Measurements from ENCODE around the gene CDH9.
"Not testable (repeated sequence)": the region's sequence is repeated elsewhere in the genome, so short reads cannot be mapped to it uniquely, and the experiment has no call there.

Gene CDH9

DNA sequence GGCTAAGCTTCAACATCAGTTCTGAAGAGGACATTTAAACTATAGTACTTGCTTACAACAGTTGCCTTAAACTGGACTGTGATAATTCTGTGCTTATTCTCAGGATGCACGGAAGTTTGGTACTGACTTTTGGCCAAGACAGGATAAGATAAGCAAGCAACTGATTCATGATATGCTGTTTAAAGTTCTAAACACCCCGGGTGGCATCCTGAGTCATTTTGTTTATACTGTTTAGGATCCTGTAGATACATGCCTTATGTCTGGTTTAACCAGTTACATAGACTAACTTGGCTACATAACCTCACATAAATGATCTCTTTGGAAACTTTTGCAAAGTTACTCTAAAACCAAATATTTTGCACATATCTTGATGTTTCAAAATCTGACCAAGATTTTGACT lies 95.9 kb downstream of the CDH9 start:
- DNase-seq, result no peak

DNA sequence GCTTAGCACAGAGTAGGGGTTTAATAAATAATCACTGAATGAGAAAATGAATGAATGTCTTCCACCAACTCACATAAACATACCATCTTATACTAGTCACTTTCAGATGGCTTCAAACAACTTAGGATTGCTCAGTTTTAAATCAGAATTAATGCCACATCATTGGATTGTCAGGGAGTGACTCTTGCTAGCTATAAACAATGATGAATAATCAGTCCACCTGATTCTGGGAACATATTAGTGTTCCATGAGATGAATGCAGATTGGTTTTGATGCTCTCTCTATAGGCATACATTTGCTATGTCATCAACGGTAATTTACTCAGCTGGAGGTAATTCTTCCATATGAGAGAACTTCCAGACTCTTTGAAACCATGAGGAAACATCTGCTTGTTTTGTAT lies 97.4 kb downstream of the CDH9 start:
- no peak for DNase-seq

DNA sequence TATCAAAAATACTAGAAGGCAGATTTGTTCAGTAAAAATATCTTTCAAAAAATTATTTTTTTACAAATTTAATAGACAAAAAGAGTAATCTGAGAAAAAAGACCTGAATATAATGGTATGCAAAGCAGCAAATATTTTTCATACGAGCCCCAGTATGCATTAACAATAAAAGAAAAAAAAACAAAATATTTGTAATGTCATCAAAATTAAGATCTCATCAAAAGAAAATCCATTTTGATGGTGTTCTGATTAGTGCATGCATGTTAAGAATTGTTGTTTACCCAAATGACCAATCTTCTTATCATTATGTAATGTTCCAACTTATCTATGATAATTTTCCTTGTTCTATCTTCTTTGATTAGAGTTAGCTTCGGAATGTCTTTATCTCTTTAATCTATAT lies 106.1 kb downstream of the CDH9 start:
- no peak for DNase-seq

DNA sequence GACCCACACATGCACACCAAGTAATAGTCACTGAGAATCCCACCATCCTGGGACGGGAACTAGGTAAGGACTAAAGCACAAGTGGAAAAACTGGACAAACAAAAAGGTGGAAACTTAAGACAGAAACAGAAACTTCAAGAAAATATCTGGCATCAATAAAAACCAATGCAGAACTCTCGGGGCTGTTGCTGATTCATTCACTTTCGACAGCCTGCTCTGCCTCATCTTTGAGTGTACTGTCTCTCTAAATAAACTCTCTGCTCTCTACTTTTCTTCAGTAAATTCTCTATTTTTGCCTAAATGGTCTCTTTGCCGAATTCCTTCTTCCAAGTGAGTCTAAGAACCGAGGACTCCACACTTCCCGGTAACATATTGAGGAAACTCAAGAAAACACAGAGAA lies 116.9 kb downstream of the CDH9 start:
- DNase-seq, result no peak

DNA sequence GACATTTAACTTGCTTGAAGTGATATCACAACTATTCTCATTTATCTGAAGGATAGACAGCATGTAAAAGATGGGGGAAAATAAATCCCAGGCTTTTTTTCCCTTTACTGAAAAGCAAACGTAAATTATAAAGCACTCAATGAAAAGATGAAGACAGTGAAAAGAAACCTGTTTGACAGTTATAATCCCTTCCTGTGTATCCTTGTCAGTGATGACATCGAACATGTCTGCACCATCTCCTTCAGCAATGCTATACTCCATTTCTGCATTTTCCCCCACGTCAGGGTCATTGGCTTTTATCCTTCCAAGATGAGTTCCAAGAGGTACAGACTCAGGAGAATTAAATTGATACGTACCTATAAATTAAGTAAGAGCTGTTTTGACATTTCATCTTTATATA lies 134.9 kb downstream of the CDH9 start:
- no peak for DNase-seq

DNA sequence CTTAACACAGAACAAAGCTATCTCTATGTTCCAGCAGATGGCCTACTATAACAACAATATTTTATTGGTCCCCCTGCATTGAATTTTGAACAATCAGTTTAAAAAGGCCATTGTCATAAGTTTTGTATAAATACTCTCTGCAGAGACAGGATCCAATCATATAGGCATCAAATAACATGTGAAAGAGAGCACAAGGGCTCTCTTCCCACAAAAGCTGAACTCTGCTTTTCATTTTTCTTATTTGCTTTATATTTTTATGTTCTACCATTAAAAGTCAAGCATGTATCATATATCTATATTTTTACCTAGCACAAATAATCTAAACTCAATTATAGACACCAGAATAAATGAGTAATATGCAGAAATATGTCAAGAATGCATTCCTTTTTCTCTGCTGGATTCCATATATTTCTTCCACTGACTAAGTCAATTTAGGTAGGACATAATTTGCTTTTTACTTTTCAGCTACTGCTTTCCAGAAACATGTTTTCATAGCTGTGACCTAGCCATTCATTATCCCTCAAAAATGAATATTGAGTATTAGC lies 143.6 kb downstream of the CDH9 start:
- no peak for DNase-seq

DNA sequence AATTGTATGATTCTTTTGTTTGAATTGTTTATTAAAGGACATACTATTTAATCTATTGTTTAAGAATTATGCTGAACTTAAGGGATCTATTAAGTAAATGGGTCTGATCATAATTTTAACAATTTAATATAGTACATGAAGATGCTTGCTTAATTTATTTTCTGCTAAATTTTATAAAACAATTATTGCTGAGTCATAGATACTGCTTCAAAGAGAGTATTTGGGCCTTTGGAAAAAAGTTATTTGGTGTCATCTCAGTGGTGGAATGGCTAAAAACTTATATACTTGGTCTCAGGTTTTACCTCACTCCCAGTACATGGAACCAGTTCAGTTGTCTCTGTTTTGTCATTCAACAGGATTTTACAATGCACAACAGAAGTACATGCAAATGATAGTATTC lies 145.3 kb downstream of the CDH9 start:
- no peak for DNase-seq

DNA sequence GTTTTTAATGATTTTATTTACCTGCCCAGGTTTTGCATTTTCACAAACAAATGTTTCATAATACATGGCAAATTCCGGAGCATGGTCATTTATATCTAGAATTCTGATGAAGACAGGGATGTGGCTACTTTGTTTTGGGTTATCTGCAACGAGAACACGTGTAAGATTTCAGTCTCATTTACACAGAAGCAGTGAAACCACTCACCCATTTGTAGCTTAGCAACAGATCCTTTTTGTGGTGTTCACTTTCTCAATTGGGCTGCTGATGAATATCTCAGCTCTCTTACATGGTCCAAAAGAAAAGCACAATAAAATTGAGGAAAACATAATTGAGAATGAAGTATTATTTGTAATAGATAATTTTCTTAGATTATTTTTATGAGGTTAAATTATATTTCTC lies 148.6 kb downstream of the CDH9 start:
- peak; percentile 2 for DNase-seq

DNA sequence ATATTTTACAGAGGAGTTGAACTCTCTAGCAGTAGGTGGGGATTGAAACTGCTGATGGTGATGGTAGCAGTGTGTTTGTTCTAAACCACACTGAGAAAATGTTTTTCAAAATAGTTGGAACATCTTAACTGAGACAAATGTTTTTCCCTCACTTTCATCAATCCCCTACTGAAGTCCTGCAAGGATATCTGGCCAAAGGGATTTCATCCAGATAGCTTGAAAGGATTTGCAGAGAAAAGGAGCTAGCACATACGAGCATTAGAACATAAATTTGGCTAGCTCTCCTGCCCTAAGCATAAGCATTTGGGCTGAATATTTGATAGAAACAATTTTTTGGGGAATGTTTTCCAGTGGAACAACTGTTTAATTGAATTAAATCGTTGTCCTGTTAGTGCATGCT lies 153.9 kb downstream of the CDH9 start:
- DNase-seq, result no peak

DNA sequence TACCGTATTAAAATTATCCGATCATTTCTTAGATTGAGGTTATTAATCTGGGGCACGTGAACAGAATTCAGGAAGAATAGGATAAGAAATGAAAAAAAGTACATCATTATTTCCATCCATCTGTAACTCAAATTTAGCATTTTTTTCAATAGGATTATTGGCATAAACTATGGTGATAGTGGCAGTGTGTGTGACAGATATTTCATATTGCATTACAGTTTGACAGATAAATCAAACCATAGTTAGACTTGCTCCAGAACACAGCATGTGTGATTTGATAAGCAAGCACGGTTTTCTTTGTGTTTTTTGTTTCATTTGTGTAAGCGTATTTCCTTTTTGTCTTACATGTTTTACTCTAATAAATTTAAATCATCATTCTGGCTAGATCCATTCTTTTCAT lies 155.0 kb downstream of the CDH9 start:
- DNase-seq, result no peak

DNA sequence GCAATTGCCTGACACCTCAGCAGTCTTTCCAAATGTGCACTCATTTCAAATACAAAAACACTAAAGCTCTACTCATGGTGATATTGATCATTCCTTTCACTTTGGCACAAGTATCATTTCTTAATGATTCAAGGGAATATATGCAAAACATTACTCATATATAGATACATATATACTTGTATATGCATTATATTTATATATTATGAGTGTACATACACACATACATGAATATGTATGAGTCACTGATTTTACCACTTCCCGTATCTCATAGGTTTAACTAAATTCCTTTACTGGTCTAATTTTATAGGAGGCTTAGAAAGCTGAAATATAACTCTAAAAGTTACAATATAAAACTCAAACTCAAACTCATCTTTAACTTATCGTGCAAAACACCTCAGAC lies 156.5 kb downstream of the CDH9 start:
- DNase-seq, result no peak

DNA sequence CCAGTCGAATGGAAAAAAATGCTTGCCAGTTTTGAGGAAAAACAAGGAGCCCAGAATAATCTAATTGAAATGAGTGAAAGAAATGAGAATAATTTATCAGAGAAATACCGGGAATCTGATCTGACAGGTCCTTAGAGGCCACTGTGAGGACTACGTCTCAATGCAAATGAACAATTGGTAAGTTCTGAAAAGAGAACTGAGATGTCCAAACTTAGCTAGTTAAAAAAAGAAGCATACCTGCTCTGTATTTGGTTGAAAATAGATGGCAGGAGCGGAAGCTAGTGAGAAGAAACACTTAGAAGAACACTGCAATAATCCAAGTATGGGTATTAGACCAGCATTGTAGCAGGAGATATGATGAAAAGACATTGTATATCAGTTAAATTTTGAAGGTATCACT lies 161.2 kb downstream of the CDH9 start:
- DNase-seq, result no peak

DNA sequence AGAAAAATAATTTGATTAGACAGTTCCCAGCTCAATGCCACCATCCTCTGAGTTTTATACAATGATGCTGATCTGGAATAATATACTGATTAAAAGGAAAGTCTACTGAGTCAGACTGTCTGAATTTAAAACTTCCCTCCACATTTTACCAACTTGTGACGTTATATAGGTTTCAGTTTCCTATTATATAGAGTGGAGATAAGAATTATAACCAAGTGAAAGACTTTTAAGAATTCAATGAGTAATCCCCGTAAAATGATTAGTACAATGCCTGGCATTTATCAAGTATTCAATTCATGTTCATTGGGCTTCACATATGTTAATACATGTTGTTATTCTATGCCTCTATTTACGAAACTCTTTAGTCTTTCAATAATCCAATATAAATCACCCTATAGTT lies 166.0 kb downstream of the CDH9 start:
- no peak for DNase-seq

DNA sequence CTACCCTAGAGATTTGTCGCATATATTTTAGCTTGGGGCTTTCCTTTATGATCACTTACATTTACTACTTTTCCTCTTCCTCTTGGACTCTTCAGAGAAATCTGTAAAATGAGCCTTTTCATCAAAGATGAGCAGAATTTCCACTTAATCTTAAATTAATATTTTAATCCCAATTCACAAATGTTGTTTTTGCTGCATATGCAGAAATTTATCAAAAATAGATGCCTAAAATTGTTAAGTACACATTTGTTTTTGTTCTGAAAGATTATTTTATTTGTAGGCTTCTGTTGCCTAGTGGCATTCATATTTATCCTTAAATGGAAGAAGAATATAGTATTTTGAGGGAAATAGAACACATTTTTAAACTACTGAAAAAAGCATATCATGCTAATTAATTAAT lies 168.6 kb downstream of the CDH9 start:
- DNase-seq, result no peak

DNA sequence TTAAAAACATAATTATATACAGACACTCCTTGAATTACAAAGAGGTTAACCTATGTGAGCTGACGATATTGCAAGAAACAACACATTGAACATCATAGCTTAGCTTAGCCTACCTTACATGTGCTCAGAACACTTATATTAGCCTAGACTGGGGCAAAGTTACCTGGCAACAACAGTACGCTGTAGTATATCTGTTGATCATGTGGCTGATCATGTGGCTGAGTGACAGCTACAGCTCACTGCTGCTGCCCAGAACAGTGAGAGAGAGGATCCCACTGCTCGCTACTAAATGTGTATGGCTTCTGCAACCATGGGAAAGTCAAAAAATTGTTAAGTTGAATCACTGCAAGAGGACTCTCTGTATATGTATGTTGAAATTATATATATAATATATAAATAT lies 169.9 kb downstream of the CDH9 start:
- no peak for DNase-seq

DNA sequence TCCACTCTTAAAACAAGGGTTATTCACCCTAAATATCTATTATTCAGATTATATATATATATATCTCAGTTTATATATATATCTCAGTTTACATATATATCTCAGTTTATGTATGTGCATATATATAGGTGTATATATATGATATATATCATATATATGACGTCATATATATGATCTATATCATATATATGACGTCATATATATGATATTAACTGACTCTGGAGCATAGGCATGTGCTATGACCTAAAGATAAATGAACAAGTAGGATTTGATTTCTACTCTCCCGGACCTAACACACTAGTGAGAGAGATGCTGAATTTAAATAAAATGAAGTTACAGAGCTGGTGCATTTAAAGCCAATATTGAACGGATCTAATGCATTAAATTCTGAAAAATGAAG lies 174.3 kb downstream of the CDH9 start:
- no peak for DNase-seq

DNA sequence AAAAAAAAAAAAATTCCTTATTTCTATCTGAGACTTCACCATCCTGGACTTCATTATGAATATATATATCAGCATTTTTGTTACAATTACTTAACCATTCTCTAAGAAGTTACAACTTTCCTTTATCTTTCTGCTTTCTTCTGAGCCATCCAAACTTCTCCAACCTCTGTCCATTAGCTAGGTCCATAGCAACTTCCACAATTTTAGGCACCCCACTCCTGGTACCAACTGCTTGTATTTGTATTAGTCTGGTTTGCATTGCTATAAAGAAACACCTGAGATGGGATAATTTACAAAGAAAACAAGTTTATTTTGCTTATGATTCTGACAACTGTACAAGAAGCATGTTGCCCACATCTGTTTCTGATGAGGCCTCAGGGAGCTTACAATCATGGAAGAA lies 182.1 kb downstream of the CDH9 start:
- no peak for DNase-seq

DNA sequence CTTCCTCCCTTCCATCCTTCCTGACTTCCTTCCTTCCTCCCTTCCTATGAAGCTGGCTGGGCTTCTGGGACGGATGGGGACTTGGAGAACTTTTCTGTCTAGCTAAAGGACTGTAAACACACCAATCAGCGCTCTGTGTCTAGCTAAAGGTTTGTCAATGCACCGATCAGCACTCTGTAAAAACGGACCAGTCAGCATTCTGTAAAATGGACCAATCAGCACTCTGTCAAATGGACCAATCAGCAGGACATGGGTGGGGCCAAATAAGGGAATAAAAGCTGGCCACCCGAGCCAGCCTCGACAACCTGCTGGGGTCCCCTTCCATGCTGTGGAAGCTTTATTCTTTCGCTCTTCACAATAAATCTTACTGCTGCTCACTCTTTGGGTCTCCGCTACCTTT lies 185.9 kb downstream of the CDH9 start:
- DNase-seq, result not testable (repeated sequence)

DNA sequence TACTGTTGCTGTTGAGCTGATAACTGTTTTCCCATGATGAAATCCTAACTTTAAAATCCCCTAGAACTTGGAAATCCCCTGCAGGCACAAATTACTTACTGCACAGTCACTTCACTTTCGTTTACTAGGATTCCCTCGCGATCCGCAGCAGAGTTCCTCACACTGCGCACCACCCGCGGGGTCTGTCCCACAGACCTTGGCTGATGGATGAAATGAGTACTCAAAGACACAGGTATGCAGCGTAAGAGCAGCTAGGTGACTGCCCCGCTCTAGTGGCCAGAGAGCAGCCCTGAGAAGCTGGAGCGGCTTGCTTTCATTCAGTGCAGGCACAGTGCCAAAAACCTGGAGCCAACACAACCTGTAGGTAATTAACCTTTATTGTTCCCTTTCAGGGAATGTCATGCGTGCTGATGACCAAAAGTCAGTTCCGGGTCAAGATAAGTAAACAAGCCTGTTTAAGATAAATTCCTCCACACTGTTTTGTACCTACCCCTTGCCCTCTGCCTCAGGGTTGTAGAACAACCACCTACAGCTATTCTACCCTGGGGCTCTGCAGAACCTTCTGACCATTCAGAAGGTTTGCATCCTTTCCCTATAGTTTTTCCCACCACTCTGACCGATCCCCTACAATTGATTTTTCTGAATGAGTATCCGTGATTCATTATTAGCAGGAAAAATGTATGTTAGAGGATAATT lies 191.2 kb downstream of the CDH9 start:
- DNase-seq, result no peak

DNA sequence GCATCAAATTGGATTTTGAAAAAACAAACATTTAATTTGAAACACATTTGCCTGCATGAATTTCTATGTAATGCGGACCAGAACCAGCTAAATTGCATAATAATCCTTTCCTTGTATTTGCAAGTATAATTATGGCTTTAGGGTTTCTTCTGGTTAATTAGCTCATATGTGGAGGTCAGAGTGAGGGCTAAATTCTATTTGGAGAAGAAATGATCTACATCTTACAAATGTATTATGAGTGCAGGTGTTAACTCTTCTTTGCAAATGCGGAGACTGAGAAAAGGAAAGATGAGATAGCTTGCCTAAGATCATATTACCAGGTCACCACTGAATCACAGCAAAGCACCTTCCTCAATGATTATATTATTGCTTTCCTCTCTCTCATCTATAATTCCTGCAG lies 194.7 kb downstream of the CDH9 start:
- DNase-seq, result no peak

DNA sequence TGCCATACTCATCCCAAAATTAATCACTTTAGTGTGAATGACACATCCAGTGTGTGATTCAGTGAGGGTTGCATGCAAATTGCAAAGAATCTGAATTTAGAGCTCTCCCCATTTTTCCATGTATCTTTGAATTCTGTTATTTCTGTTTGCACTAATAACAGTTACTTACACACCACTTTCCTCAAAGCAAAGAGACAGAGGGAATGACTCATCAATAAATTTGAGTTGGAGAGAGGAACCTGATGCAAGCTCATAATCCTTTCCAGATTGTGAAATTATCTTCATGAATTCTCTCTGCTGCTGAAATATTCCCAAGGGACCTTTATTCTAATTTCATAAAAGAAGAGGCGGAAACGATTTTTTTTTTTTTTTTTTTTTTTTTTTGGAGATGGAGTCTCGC lies 204.8 kb downstream of the CDH9 start:
- peak; percentile 89 for DNase-seq
